Vagina (tissue), 2 donors: ENCODE data around the gene SHISA9.

Experiments
- CTCF ChIP-seq, 3 experiments: fragments of 450-650 bp in 2 of 3; fragments of 200-600 bp in 1 of 3; sonication (generic) in 1 of 3; IDR thresholded peaks; one replicate each; pipeline ENCODE4 v1.5.1; 2017 to 2019; ENCODE audit warnings: antibody characterized with exemption in 3 of 3, mild to moderate bottlenecking in 2 of 3, moderate library complexity in 2 of 3
- POLR2A ChIP-seq, 2 donors: fragments of 450-650 bp; IDR thresholded peaks; one replicate each; pipeline ENCODE4 v1.6.1; 2017; ENCODE audit warnings: antibody characterized with exemption in 2 of 2, mild to moderate bottlenecking in 2 of 2, moderate library complexity in 2 of 2

- no peak for TF ChIP-seq CTCF (IDR thresholded peaks at IDR 0.05)
- TF ChIP-seq POLR2A (IDR thresholded peaks at IDR 0.05), result peak in 1 of 2 donors; percentile 0
Observed at GRCh38 chr16:12881740-12882139, 19.7 kb upstream of the SHISA9 start.
